GM12891 (cell line): ENCODE data around the gene FAM107A.
"Not testable (repeated sequence)": the region's sequence is repeated elsewhere in the genome, so short reads cannot be mapped to it uniquely, and the experiment has no call there.

Experiments
- DNase-seq: peaks from one replicate; pipeline ENCODE4 v3.0.0; 2011; ENCODE audit warnings: low spot score; ENCODE audit not compliant: insufficient read length
- FAIRE-seq: peaks from 2 replicates; lab custom pipeline; 2011; peaks lifted over from hg19 to GRCh38; lab: Jason Lieb, UNC
- PAX5 ChIP-seq: IDR thresholded peaks from 2 replicates; pipeline ENCODE4 v1.6.1; 2011; ENCODE audit warnings: low read length, moderate library complexity, mild to moderate bottlenecking; ENCODE audit not compliant: insufficient read depth, severe bottlenecking
- POLR2A ChIP-seq: IDR thresholded peaks from 2 replicates; pipeline ENCODE4 v1.6.1; 2011; ENCODE audit warnings: low read depth, low read length, control low read depth
- POLR2AphosphoS5 ChIP-seq: IDR thresholded peaks from 2 replicates; pipeline ENCODE4 v1.6.1; 2011; ENCODE audit warnings: low read depth, low read length, control low read depth
- POU2F2 ChIP-seq: IDR thresholded peaks from 2 replicates; pipeline ENCODE4 v1.6.1; 2011; ENCODE audit warnings: low read depth, mild to moderate bottlenecking, control low read depth, low read length, moderate library complexity
- SPI1 ChIP-seq: IDR thresholded peaks from 2 replicates; pipeline ENCODE4 v1.6.1; 2011; ENCODE audit warnings: low read depth, low read length, control low read depth
- TAF1 ChIP-seq: IDR thresholded peaks from 2 replicates; pipeline ENCODE4 v1.6.1; 2011; ENCODE audit warnings: low read depth, low read length, control low read depth

Gene FAM107A

DNA sequence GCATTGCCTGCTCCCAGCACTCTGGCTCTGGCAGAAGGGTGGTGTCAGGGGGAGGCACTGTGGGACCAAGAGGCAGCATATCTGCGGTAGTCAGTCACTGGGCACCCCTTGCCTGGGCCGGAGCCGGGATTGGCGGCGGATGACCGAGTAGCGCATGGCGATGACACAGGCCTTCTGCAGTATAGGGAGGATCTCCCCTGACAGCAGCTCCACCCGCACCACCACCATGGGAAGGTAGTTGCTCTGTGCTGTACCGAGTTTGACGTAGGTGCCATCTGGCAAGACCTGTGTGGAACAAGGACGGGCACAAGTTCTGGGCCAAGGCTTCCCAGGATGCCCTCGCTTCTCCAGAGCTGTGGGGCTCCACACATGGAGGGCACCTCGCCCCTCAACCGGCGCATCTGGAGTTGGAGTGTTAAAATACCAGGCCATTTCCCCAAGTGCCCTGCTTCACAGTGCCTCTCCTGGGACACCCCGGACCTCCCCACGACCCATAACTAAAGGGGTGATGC lies 46.8 kb downstream of the FAM107A start:
- DNase-seq (no peak), FAIRE-seq (no peak)

DNA sequence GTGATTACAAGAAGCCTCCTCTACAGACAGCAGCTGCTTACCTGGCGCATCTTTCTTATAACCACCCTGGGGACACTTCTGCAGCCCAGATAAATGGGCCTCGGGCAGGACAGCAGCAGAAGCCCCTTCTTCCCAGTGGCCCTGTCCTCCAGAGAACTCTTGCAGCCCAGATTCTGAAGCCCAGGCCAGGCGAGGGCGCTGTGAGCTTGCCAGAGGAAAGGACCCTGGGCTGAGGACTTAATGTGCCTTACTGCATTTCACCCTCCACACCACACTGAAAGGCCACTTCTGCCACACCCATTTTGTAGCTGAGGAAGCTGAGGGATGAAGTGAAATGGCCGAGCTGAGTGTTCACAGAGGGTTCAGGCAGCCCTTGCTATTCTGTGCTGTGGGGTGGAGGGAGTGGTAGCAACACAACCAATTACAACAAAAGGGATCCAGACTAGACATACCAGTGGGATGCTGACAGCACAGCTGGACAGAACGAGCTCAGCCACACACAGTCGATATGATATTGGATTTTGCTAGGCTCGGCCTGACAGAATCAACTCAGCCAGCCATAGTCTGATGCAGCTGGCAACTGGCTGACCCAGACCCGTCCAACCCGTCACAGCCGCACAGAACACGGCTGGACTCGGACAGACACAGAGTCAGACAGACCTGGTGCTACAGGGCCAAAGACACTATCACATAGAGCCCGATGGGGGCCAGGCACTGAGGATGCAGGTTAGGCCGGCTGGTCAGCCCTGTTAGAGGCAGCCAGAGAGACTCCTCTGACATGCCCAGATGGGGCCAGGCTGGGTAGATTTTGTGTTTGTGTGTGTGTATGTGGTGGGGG lies 47.5 kb downstream of the FAM107A start:
- DNase-seq (no peak), FAIRE-seq (no peak)
- TF ChIP-seq PAX5 (no peak), POU2F2 (no peak), TAF1 (no peak), POLR2AphosphoS5 (no peak), POLR2A (no peak), SPI1 (no peak)

More for the DNA sequence above, 46.8 kb downstream of the FAM107A start:
- no peak for TF ChIP-seq TAF1
- no peak for TF ChIP-seq POU2F2
- no peak for TF ChIP-seq POLR2A
- TF ChIP-seq POLR2AphosphoS5: no peak

DNA sequence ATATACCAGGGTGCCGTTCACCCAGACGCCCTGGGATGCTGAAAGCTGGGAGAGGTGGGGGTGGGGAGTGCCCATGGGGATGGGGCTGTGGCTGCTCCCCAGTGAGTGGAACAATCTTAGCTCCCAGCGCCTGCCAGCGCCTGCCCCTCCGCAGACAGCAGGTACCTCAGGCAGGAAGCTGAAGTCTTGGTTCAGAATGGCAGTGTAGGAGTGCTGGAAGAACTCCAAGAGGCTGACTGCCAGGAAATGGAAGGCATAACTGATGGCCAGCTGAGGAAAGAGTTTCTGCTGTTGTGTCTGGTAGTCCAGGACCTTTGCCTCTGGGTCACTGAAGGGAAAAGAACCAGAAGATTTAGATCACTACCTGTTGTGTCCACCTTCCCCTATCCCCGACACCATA lies 48.6 kb downstream of the FAM107A start:
- DNase-seq: no peak
- TF ChIP-seq TAF1 (no peak), POLR2AphosphoS5 (no peak), SPI1 (no peak), POLR2A (no peak), PAX5 (no peak)
- no peak for FAIRE-seq

DNA sequence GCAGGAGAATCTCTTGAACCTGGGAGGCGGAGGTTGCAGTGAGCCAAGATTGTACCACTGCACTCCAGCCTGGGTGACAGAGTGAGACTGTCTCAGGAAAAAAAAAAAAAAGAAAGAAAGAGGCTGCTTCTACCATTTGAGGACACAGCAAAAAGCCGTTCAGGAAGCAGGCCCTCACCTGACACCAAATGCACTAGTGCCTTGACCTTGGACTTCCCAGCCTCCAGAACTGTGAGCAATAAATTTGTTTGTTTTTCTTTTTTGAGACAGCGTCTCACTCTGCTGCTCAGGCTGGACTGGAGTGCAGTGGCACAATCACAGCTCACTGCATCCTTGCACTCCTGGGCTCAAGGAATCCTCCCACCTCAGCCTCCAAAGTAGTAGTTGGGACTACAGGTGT lies 49.8 kb downstream of the FAM107A start:
- not testable (repeated sequence) for FAIRE-seq, DNase-seq

DNA sequence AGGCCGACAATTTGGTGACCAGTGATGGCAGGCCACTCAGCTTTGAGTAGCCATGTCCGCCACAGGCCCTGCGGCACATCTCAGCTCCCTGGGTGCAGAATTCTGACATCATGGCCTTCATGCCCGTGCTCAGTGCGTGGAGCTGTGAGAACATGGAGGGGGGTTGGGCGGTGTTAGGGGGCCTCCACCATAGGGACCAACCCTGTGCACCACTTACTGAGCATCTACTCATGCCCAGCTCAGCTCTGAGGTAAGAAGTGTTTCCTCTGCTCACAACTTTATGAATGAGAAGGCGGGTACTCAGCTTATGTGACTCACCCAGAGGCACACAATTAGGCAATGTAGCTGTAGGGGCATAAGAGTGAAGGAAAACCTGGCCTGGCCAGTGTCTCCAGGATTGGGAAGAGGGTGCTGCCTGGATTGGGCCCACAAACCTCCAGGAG lies 50.7 kb downstream of the FAM107A start:
- TF ChIP-seq POU2F2 (no peak), PAX5 (no peak), POLR2AphosphoS5 (no peak), TAF1 (no peak), SPI1 (no peak), POLR2A (no peak)
- DNase-seq (no peak), FAIRE-seq (no peak)

DNA sequence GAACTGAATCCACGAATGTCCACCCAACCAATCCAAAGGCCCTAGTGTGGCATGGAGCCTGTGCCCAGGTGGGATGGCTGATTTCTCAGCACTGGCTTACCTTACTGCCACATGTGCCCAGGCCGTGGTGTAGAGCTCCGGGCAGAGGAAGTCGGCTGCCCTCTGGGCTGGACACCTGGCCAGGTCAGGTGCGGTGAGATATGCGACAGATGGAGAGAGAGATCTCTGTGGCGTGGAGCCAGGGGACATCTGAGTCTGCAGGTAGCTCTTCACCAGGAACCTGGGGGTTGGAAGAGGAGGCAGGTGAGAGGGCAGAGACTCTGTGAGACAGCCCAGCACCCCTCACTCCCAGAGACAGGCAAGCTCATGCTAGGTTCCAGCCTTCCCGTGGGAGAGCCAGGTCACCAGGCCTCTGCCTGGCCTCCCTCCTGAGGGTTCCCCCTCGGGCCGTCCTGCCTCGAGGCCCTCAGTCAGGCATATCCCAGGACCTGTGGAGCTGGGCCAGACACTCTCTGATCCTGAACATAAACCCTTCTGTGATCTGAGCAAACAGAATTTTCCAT lies 52.8 kb downstream of the FAM107A start:
- DNase-seq (no peak), FAIRE-seq (no peak)
- TF ChIP-seq POU2F2 (no peak), POLR2AphosphoS5 (no peak), POLR2A (no peak), SPI1 (no peak), PAX5 (no peak), TAF1 (no peak)

DNA sequence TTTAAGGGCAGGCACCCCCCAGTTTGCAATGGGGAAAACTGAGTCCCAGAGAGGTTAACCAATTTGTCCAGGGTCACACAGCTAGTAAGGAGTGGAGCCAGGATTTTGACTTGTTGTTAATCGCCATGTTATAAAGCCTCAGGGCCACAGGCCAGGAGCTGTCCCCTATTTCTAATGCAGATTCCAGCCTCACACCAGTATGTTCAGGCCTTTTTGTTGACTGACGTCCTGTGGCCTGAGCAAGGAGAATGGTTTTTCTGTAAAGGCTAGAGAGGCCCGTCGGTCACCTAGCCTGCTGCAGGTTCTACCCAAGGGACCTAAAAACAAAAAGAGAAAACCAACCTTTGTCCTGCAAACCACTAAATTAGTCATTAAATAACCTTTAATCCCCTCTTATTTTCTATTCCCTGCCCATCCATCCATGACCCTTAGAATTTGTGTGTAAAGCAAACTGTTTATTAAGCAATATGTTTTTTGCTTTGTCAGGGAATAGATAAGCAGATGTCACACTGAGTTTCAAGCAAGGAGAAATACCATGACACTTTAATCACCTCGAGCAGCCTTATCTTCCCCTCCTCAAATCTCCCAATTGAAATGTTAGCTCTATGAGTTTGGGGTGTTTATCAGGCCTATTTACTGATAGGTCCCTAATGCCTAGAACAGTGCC lies 54.3 kb downstream of the FAM107A start:
- TF ChIP-seq SPI1: no peak
- no peak for TF ChIP-seq PAX5
- no peak for TF ChIP-seq POLR2AphosphoS5
- FAIRE-seq (no peak), DNase-seq (no peak)

DNA sequence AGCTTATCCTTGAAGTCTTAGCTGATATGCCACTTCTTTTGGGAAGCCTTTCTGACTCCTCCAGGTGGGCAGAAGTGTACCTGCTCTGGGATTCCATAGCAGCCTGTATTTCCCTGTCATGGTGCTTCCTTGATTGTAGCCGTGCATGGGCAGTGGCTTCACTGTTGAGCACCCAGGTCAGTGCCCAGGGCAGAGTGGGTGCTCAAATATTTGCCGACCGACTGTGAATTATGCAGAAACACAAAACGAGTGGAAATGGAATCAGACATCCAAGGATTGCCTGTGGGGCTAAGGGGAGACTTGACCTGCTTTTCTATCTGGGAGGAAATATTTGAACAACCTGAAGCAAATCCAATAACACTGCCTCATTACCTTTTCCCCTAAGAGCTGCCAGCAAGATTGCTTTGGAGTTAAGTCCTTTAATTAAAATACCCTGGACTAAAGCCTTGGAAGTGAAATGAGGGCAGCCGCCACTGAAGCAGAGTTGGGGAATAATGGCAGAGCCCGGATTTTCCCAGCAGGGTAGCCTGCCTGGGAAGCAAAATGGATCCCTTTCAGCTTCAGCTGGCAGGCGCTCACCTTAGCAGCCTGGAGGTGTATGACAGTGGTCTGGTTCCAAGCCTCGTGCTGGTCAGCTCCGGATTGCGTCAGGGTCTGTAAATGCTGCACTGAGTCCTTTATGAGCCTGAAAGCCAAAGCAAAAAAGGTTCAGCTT lies 55.1 kb downstream of the FAM107A start:
- TF ChIP-seq POU2F2 (no peak), POLR2A (no peak), PAX5 (no peak), SPI1 (no peak), TAF1 (no peak), POLR2AphosphoS5 (no peak)
- no peak for FAIRE-seq
- no peak for DNase-seq

DNA sequence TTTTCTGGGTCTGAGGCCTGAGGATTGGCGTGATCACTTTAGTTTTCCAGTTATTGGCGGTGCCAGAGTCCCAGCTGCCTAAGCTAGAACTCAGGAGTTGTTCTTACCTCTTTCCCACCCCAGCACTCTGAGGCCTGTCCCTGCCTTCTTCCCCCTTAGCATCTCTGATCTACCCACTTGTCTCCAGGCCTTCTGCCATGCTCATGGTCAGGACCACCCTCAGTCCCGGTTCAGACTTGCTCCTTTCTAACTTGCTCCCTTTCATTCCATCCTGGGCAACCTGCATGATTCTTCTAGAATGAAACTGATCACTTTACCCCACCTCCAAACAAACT lies 55.9 kb downstream of the FAM107A start:
- FAIRE-seq (no peak), DNase-seq (no peak)

More for the DNA sequence above, 55.9 kb downstream of the FAM107A start:
- TF ChIP-seq SPI1: no peak
- no peak for TF ChIP-seq POU2F2
- TF ChIP-seq TAF1: no peak
- no peak for TF ChIP-seq POLR2AphosphoS5
- no peak for TF ChIP-seq POLR2A
- TF ChIP-seq PAX5: no peak
